GM12878 (cell line): ENCODE measurements around the gene PRX.

ENCODE experiments used
- MXI1 ChIP-seq: fragments of 150-350 bp; IDR thresholded peaks from 2 replicates; pipeline ENCODE4 v1.6.1; 2011; ENCODE audit warnings: low read depth, mild to moderate bottlenecking, inconsistent platforms, low read length, improper control_type of control experiment
- POLR2AphosphoS5 ChIP-seq: IDR thresholded peaks from 2 replicates; pipeline ENCODE4 v1.6.1; 2011; ENCODE audit warnings: mild to moderate bottlenecking, low read length, inconsistent platforms
- TF ChIP-seq, protein P1 (sequence below), 3 experiments: IDR thresholded peaks in 2 of 3; conservative IDR thresholded peaks in 1 of 3; 2 replicates each; pipeline ENCODE4 v1.5.1; 2011; ENCODE audit warnings: low read depth in 3 of 3, low read length in 3 of 3, mild to moderate bottlenecking in 3 of 3, control low read depth in 2 of 3, moderate library complexity in 2 of 3, inconsistent platforms in 1 of 3, mixed read lengths in 1 of 3; ENCODE audit not compliant: control insufficient read depth in 2 of 3, insufficient read depth in 1 of 3; ENCODE audit errors: extremely low read depth in 1 of 3

DNA sequence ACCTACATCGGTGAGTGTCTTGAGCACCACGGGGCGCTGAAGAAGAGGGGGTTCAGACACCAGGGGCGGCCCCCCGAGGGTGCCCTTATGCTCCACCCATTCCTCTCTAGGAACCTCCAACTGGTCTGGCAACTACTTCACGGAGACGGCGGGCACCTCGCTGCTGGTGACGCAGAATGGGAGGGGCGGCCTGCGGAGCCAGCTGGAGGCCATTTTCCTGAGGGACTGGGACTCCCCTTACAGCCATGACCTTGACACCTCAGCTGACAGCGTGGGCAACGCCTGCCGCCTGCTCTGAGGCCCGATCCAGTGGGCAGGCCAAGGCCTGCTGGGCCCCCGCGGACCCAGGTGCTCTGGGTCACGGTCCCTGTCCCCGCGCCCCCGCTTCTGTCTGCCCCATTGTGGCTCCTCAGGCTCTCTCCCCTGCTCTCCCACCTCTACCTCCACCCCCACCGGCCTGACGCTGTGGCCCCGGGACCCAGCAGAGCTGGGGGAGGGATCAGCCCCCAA is 35.2 kb downstream of the PRX start:
- TF ChIP-seq, protein P1, sequence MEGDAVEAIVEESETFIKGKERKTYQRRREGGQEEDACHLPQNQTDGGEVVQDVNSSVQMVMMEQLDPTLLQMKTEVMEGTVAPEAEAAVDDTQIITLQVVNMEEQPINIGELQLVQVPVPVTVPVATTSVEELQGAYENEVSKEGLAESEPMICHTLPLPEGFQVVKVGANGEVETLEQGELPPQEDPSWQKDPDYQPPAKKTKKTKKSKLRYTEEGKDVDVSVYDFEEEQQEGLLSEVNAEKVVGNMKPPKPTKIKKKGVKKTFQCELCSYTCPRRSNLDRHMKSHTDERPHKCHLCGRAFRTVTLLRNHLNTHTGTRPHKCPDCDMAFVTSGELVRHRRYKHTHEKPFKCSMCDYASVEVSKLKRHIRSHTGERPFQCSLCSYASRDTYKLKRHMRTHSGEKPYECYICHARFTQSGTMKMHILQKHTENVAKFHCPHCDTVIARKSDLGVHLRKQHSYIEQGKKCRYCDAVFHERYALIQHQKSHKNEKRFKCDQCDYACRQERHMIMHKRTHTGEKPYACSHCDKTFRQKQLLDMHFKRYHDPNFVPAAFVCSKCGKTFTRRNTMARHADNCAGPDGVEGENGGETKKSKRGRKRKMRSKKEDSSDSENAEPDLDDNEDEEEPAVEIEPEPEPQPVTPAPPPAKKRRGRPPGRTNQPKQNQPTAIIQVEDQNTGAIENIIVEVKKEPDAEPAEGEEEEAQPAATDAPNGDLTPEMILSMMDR (IDR thresholded peaks at IDR 0.05 in 2 of 3, conservative IDR thresholded peaks at IDR 0.05 in 1 of 3; ENCODE audit: control insufficient read depth in 2 of 3, extremely low read depth in 1 of 3, insufficient read depth in 1 of 3, low read depth in 3 of 3, low read length in 3 of 3): no peak
- TF ChIP-seq POLR2AphosphoS5: no peak
- TF ChIP-seq MXI1: no peak
